ENCODE data around the gene RANGAP1.
A peak's percentile ranks its signal among the peaks of the same experiment; 100 is the strongest.

Gene RANGAP1

GRCh38 chr22:41310336-41310735 is 24.3 kb upstream of the RANGAP1 start:
- H3K4me3 ChIP-seq (ENCODE audit: low read depth, low read length) = no peak overlapping the region
- TF ChIP-seq CTCF (IDR thresholded peaks at IDR 0.05; ENCODE audit: low read depth, low read length, missing control alignments) = no peak
- DNase-seq (ENCODE audit: low read depth) = no peak

GRCh38 chr22:41308544-41308947 is 22.6 kb upstream of the RANGAP1 start:
- no peak for DNase-seq (ENCODE audit: low read depth)
- H3K4me3 ChIP-seq (ENCODE audit: low read depth, low read length) = no peak overlapping the region
- TF ChIP-seq CTCF (IDR thresholded peaks at IDR 0.05; ENCODE audit: low read depth, low read length, missing control alignments) = no peak

- TF ChIP-seq CTCF (IDR thresholded peaks at IDR 0.05; ENCODE audit: low read depth, low read length, missing control alignments) = no peak
- no peak for DNase-seq (ENCODE audit: low read depth)
- no peak overlapping the region for H3K4me3 ChIP-seq (ENCODE audit: low read depth, low read length)
Measured at GRCh38 chr22:41308054-41308453, 22.1 kb upstream of the RANGAP1 start.

GRCh38 chr22:41305646-41306045 is 19.7 kb upstream of the RANGAP1 start:
- no peak overlapping the region for H3K4me3 ChIP-seq (ENCODE audit: low read depth, low read length)
- TF ChIP-seq CTCF (IDR thresholded peaks at IDR 0.05; ENCODE audit: low read depth, low read length, missing control alignments) = no peak
- no peak for DNase-seq (ENCODE audit: low read depth)

GRCh38 chr22:41302811-41303210 is 16.8 kb upstream of the RANGAP1 start:
- DNase-seq (ENCODE audit: low read depth) = no peak
- TF ChIP-seq CTCF (IDR thresholded peaks at IDR 0.05; ENCODE audit: low read depth, low read length, missing control alignments) = no peak
- H3K4me3 ChIP-seq (ENCODE audit: low read depth, low read length) = peak overlapping the region; percentile 75

GRCh38 chr22:41302021-41302767 is 16.2 kb upstream of the RANGAP1 start:
- no peak for DNase-seq (ENCODE audit: low read depth)
- TF ChIP-seq CTCF (IDR thresholded peaks at IDR 0.05; ENCODE audit: low read depth, low read length, missing control alignments) = no peak
- peak overlapping the region; percentile 75 for H3K4me3 ChIP-seq (ENCODE audit: low read depth, low read length)
